Posterior cingulate gyrus (tissue), 11 donors: ENCODE measurements around the gene GPSM3.
"Not testable (repeated sequence)": the region's sequence is repeated elsewhere in the genome, so short reads cannot be mapped to it uniquely, and the experiment has no call there.

Experiments
- DNase-seq, 10 donors: peaks; one replicate each; pipeline versions ENCODE4 v3.0.0 to v3.0.0-alpha.2; 2020 to 2021; ENCODE audit warnings: mixed read lengths in 3 of 10
- intact Hi-C: fragments of 100-400 bp; cut with DNase I; formaldehyde crosslinking; loops from one replicate; pipeline ENCODE4 v1.15.1; 2023

The GPSM3 gene

GRCh38 chr6:32192608-32193039 is at the start of gene GPSM3:
Gene GPSM3, minus strand, starts transcription at chr6:32192643. Its CDS starts 130 bp downstream, at chr6:32192513.
- DNase-seq = peak in 2 of 10 donors; percentile 52 to 60
- intact Hi-C loops = no loop called here

GRCh38 chr6:32240686-32241085 is 48.2 kb upstream of the GPSM3 start:
- DNase-seq = no peak
- intact Hi-C loops = loop anchor here (5.0 kb wide), 1 partner anchor 172 kb away; no protein-coding TSS in a partner anchor

GRCh38 chr6:32239462-32239861 is 47.0 kb upstream of the GPSM3 start:
- DNase-seq = no peak
- intact Hi-C loops = no loop called here

- intact Hi-C loops = no loop called here
- DNase-seq = no peak
These were observed 42.5 kb upstream of the GPSM3 start for GRCh38 chr6:32234934-32235333.

- intact Hi-C loops = no loop called here
- no peak for DNase-seq
These were observed 34.0 kb upstream of the GPSM3 start for GRCh38 chr6:32226434-32226833.

- intact Hi-C loops = no loop called here
- DNase-seq = no peak
These were observed 32.3 kb upstream of the GPSM3 start for GRCh38 chr6:32224696-32225095.

GRCh38 chr6:32223258-32224235 is 31.1 kb upstream of the GPSM3 start, which contains the start of gene NOTCH4:
Gene NOTCH4, minus strand, starts transcription at chr6:32224067. Its CDS starts 139 bp downstream, at chr6:32223928.
- no peak for DNase-seq

GRCh38 chr6:32222333-32223230 is 30.1 kb upstream of the GPSM3 start:
- intact Hi-C loops = no loop called here
- no peak for DNase-seq

More at GRCh38 chr6:32223258-32224235, 31.1 kb upstream of the GPSM3 start, which contains the start of gene NOTCH4:
- intact Hi-C loops = no loop called here

- no peak for DNase-seq
- intact Hi-C loops = no loop called here
These were observed 27.6 kb upstream of the GPSM3 start for GRCh38 chr6:32220021-32220420.

- no peak for DNase-seq
- intact Hi-C loops = no loop called here
These were observed 25.7 kb upstream of the GPSM3 start for GRCh38 chr6:32218167-32218566.

- DNase-seq = no peak
- intact Hi-C loops = no loop called here
These were observed 24.6 kb upstream of the GPSM3 start for GRCh38 chr6:32216998-32217397.

- DNase-seq = no peak
- intact Hi-C loops = no loop called here
These were observed 23.8 kb upstream of the GPSM3 start for GRCh38 chr6:32216285-32216684.

GRCh38 chr6:32215617-32216016 is 23.2 kb upstream of the GPSM3 start:
- no peak for DNase-seq
- intact Hi-C loops = no loop called here

GRCh38 chr6:32214126-32214525 is 21.7 kb upstream of the GPSM3 start:
- DNase-seq = no peak
- intact Hi-C loops = no loop called here

- DNase-seq = no peak
- intact Hi-C loops = no loop called here
These were observed 21.2 kb upstream of the GPSM3 start for GRCh38 chr6:32213649-32214048.

GRCh38 chr6:32212076-32212760 is 19.8 kb upstream of the GPSM3 start:
- no peak for DNase-seq
- intact Hi-C loops = no loop called here

- DNase-seq, intact Hi-C loops: not testable (repeated sequence)
These were observed 19.0 kb upstream of the GPSM3 start for GRCh38 chr6:32211432-32211831.

- intact Hi-C loops = no loop called here
- no peak for DNase-seq
These were observed 17.8 kb upstream of the GPSM3 start for GRCh38 chr6:32210191-32210601.

GRCh38 chr6:32208996-32209395 is 16.6 kb upstream of the GPSM3 start:
- DNase-seq = no peak
- intact Hi-C loops = no loop called here

- DNase-seq = no peak
- intact Hi-C loops = no loop called here
These were observed 11.8 kb upstream of the GPSM3 start for GRCh38 chr6:32204268-32204715.
